ENCODE measurements around the gene MLC1.

The MLC1 gene

DNA sequence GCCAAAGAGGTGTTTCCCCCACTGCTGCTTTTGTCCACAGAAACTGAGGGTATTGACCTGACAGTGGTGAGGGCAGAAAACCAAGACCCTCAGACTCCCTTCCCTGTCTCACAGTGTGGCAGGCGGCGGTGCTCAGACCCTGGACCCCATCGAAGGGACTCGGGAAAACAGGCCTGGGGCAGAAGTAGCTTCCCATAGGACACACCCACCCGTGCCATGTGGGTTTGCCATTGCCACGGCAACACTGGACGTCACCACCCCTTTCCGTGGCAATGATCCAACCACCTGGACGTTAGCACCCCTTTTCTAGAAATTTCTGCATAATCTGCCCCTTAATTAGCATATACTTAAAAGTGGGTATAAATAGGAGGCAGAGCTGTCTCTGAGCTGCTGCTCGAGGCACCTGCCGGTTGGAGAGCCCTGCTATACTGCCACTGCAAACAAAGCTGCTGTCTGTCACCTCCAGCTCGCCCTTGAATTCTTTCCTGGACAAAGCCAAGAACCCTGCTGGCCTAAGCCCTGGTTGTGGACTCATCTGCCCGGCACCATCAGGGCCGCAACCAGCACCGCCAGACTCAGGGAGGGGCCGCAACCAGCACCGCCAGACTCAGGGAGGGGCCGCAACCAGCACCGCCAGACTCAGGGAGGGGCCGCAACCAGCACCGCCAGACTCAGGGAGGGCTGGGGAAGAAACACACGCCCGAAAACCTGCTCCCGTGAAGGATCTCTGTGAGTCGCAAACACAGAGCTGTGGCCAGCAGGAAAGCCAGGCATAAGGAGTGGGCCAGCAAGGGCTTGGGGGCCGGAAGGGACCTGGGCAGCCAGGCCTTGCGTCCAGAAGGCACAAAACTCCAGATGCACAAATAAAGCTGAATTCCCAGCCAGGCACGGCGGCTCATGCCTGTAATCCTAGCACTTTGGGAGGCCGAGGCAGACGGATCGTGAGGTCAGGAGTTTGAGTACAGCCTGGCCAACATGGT is 10.4 kb downstream of the MLC1 start:
- no peak for DNase-seq

DNA sequence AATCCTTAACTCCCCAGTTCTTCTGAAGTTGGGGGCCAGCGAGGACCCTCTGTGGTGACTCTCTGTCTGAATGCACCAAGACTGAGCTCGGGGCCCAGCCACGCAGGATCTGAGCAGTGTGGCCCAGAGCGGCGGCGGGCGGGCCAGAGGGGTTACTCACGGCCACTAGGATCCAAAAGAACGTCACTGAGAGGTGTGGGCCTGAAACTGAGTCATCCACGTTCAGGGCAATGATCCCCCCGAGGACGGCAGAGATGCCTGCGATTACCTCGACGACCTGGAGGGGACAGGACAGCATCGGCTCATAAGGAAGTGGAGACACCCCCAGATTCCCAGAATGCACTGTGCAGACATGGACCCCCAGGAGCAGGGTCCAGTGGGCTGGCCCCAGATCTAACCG is 11.2 kb downstream of the MLC1 start:
- DNase-seq: no peak

DNA sequence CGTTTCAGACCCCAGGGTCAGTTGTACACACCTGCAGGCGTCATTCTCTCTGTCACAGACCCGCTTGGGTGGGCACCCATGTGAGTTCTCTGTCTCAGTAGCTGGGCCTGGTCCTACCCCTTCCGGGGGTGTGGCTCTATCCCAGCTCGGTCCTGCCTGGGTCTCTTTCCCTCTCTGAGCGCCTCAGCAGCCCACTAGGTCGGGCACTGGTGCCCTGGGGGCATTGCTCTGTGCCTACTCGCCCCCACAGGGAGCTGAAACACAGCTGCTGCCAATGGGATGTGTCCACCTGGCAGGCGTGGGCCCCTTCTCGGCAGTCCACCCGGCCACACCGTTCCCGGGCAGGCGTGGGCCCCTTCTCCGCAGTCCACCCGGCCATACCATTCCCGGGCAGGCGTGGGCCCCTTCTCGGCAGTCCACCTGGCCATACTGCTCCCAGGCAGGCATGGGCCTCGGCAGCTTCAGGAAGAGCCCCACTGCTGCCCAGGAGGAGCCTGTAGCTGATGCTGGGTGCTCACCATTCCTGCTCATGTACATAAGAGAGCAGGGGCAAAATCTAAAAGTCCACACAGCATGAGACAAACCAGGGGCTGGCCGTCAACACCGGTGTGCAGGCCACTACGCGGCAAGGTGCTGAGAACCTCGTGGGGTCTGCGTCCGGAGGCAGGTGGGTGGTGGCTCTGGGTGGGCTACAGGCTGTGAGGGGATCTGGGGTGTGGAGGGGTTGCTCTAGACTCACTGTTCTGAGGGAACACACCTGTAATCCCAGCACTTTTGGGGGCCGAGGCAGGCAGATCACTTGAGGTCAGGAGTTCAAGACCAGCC is 12.3 kb downstream of the MLC1 start:
- no peak for DNase-seq

DNA sequence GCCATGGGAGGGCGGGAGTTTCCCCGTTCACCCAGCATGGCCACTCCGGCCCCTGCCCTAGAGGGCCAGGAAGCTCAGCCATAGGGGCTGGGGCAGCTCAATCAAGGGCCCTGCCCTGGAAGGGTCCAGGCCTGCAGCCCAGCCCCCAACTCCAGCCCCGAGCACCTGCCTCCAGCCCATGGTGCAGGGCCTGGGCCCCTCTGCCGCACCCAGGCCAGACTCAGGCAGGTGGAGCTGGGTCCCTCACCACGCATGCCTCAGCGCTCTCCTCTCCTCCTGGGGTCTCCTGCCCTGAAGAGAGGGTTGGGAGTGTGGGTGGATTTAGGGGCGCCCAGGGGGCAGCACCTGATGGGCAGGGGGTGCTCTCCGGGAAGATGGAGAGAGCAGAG is 13.1 kb downstream of the MLC1 start:
- DNase-seq: no peak

- DNase-seq: no peak
Observed at GRCh38 chr22:50071432-50072166, 13.6 kb downstream of the MLC1 start.

DNA sequence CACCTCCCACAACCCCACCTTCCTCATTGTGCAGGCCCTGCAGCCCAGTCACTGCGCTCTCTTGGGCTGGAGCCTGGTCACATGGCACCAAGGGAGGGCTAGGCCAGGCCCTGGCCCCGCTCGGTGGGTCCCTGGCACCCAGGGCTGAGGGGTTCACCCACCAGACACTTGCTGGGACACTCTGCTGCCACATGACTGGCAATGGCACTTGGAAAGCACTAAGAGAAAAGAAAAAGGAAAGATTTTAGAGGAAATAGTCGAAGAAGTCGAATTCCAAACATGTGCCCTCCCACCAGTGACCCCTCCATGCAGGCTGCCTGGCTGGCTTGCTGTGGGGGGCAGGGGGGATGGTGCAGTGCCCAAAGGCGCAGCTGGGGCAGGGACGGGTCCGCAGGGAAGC is 14.9 kb downstream of the MLC1 start:
- DNase-seq: no peak

GRCh38 chr22:50068096-50068495 is 17.1 kb downstream of the MLC1 start:
- DNase-seq: no peak

DNA sequence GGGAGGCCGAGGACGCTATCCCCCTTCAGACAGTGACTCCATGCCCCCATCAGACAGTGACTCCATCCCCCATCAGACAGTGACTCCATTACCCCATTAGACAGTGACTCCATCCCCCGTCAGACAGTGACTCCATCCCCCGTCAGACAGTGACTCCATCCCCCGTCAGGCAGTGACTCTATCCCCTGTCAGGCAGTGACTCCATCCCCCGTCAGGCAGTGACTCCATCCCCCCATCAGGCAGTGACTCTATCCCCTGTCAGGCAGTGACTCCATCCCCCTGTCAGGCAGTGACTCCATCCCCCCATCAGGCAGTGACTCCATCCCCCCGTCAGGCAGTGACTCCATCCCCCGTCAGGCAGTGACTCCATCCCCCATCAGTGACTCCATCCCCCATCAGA is 18.0 kb downstream of the MLC1 start:
- DNase-seq: no peak

- no peak for DNase-seq
Observed at GRCh38 chr22:50064453-50064852, 20.8 kb downstream of the MLC1 start.

DNA sequence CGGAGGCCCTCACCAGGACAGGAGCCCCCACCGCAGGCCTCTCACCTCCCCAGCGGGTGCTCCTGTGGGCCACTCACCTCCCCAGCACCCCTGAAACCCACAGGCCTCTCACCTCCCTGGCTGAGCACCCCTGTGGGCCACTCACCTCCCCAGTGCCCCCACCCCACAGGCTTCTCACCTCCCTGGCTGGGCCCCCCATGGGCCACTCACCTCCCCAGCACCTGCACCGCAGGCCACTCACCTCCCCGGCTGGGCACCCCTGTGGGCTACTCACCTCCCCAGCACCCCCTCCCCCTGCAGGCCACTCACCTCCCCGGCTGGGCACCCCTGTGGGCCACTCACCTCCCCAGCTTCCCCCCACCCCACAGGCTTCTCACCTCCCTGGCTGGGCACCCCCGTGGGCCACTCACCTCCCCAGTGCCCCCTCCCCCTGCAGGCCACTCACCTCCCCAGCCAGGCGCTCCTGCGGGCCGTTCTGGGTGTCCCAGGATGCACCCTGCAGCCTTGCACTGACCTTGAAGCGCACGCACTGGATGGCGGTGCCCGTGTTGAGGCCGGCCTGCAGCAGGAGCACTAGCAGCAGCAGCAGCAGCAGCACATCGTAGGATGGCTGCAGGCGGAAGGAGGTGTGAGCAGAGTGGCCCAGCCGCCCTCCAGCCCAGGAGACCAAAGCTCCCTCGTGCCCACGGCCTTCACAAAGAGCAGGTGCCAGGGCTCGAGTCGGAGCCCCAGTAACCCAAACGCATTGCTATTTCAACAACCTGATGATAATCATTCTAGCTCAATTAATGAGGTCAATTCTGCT is 21.4 kb downstream of the MLC1 start:
- no peak for DNase-seq

GRCh38 chr22:50062509-50063135 is 22.6 kb downstream of the MLC1 start:
- DNase-seq: no peak

DNA sequence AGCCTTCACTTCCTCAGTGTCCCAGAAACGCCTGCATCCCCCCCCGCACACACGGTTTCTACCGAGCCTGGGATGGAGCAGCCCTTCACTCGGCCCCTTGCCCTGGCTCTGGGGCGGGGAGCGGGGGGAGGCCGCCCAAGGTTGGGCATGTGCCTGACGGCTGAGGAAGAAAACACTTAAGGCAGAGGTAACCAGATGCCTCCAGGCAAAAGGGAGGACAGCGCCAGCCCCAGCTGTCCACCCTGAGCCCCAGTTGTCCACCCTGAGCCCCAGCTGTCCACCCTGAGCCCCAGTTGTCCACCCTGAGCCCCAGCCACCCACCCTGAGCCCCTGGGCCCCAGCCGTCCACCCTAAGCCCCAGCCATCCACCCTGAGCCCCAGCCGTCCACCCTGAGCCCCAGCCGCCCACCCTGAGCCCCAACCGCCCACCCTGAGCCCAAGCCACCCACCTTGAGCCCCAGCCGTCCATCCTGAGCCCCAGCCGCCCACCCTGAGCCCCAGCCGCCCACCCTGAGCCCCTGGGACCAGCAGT is 23.3 kb downstream of the MLC1 start:
- DNase-seq: no peak

GRCh38 chr22:50061141-50061823 is 23.9 kb downstream of the MLC1 start:
- DNase-seq: no peak

- no peak for DNase-seq
Observed at GRCh38 chr22:50060441-50061140, 24.6 kb downstream of the MLC1 start.

GRCh38 chr22:50059881-50060262 is 25.4 kb downstream of the MLC1 start:
- no peak for DNase-seq

GRCh38 chr22:50058906-50059880 is 26.0 kb downstream of the MLC1 start:
- no peak for DNase-seq

GRCh38 chr22:50058061-50058905 is 26.9 kb downstream of the MLC1 start, which contains the start of gene TTLL8:
TSS of gene TTLL8 (minus strand) at chr22:50058298.
- DNase-seq: no peak
